IPS DF 19.7 (cell line): Measurements from ENCODE around the gene ADAMTS17.
A peak's percentile ranks its signal among the peaks of the same experiment; 100 is the strongest.
"Not testable (repeated sequence)": the region's sequence is repeated elsewhere in the genome, so short reads cannot be mapped to it uniquely, and the experiment has no call there.

ENCODE experiments used
- DNase-seq: peaks from one replicate; pipeline ENCODE4 v3.0.0-alpha.2; 2013; ENCODE audit warnings: low read depth, low spot score

The ADAMTS17 gene

DNA sequence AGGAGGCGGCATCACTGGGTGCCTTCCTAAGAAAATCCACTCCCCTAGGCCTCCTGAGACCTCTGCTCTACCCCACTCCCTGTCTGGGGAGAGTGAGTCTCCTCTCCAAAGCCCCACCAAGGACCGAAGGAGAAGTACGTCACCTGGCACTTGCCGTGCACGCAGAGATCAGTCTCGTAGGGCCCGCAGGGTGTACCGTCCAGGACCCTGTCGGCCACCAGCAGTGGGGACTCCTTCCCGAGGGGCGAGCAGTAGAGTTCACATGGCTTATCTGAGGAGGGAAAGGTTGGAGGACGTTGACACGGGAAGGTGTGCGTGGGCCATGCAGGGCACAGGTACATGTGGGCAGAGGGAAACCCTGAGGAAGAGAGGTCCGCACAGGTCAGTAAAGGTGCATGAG is 232.9 kb downstream of the ADAMTS17 start:
- no peak for DNase-seq

DNA sequence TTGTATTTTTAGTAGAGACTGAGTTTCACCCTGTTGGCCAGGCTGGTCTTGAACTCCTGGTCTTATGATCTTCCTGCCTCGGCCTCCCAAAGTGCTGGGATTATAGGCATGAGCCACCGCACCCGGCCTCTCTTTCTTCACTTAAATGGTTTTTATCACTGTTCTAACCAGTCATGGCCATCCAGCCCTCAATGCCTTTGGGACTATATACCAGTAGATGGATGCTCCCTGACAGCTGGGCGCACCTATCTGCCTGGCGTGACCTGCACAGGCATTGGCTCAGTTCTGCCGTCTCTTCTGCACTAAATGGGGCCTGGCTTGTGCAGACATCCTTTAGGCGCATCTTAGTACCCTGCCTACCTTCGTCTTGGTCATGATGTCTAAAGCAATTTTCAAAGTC is 233.4 kb downstream of the ADAMTS17 start:
- no peak for DNase-seq

DNA sequence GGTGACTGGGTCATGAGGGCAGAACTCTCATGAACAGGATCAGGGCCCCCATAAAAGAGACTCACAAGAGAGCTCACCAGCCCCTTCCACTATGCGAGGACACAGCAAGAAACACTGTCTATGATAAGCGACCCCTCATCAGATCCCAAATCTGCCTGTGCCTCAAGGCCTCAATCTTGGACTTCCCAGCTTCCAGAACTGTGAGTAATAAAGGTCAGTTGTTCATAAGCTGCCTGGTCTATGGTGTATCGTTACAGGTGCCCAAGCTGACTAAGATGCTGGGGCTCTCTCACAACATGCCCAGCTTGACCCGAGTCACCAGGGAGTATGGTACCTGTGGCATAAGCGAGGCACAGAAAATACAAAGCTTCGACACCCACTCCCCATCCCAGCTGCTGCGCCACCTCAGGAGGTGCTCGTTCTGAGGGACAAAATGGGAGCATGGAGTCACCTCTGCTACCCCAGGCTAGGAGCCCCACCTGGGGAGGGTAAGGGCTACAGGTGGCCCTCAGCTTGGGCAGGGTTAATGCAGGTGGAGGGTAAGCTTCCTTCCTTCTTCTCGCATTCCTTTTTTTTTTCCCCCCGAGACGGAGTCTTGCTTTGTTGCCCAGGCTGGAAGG is 234.1 kb downstream of the ADAMTS17 start:
- DNase-seq, result no peak

DNA sequence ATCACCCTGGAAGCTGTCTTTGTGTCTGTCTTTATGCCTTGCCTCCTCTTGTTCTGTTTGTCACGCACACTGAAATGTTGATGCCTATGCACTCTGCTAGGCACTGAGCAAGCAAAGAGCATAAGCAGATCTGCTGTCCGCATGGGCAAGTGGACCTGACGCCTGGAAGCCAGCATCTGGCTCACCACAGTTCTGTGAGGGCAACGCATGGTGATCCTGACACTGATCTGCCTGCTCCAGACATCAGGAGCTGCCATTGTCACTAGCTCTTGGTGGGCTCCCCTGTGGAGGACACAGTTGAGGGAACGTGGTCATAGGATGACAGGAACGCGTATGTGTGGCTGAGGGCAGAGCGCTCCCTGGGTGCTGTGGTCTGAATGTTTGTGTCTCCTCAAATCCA is 234.6 kb downstream of the ADAMTS17 start:
- no peak for DNase-seq

DNA sequence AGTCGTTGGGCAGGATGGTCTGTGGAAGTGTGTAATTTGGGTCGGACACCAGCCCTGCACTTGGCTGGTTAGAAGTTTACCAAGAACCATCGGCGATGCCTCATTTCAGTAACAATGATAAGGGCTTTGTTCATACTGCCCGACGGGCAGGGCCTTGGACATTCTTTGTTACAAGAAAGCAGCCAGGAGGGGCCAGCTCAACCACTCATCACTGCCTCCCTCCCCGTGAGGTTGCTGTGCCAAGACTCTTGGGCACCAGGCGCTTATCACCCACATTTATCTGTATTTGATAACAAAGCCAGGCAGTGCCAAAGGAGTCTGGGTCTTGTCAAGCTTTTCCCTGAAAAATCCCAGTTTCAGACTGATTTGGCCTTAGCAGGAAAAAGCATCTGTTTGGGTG is 235.0 kb downstream of the ADAMTS17 start:
- DNase-seq, result no peak

DNA sequence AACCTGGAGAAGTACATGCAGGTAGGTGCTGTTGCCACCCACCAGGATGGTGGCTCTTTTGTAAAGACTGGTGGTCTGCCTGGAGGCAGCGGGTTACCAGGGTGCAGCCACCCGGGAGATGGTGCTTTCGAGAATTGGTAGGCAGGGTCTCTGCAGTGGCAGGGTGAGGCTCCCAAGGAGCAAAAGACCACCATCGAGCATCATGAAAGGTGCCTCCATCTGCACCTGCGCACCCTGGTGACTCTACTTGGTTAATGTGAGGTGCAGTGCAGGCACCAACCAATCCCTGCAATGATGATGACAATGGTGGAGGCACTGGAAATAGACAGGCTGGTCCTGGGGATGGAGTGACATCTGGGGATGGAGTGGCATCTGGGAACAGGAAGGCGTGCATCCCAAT is 236.7 kb downstream of the ADAMTS17 start:
- no peak for DNase-seq

DNA sequence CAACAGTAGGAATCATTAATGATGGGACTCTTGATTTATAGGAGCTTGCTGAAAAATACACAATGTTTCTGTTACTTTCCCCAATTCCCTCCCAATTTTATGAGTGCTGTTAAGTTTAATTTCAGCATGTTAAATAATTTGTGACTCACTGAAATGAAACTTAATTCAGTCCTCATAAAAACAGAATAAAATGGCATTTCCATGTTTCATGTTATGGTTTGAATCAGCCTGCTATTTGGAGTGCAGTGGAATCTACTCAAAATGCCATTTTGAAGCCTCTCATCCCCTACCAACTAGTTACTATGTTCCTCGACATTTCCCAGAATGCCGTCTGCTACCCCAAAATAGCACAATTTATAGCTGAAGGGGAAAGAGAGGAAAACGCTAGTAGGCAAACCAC is 237.5 kb downstream of the ADAMTS17 start:
- no peak for DNase-seq

DNA sequence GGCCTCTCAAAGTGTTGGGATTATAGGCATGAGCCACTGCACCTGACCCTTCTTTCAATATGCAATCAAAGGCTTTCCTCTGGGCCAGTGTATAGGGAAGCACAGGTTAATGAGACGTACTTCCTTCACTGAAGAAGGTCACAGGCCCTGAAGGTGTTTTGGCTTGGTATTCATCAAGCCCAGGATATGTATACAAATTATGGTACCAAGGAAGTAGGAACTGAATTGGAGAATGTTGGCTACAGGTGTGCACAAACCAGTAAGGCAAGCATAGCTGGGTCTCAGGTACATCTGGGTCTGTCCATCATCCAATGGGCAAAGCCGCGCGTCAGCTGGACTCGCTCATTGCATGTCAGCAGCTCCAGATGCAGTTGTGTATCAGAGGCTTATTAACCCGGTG is 237.9 kb downstream of the ADAMTS17 start:
- DNase-seq, result no peak

DNA sequence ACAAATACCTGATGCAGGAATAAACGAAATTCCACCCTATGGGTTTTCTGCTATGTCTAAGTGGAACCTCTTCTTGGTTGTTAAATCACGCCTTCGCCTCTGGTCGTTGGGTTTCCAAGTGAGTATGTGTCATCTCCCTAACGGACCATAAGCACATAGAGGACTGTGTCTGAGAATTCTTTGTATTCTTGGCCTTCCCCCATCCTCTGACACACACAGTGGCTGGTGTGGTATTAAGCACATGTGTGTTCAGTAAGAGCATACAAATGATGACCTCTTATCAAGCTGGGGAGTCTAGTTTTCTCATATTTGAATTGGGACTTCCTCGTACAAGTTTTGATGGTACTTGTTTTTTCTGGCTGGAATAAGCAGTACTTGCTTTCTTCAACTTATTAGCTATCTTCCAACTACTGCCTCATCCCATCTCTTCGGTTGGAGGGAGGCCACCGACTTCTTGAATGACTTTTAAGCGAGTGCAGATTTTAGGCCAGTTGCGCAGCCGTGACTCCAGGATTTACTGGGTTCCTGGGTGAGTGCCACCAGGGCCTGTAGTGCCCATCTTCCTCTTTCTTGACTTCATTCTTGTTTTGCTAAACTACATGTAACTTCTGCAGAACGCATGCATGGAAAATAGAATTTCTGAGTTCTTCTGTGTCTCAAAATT is 240.2 kb downstream of the ADAMTS17 start:
- no peak for DNase-seq

DNA sequence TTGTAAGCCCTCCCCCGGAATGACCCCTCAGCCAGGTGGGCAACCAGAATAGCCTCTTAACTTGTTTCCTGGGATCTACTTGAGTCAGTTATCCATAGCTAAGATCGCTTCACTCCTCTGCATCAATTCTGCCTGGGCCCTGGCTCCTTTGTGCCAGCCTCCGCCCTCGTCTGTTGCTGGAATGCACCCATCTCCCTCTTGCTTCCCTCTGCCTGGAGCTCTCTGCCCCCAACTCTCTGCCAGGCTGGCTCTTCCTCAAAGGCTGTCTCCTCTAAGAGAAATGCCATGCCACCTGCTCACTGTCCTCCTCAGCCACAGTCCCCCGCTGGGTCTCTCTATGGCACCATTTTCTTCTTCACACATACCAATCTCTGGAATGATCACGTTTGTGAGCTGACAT is 240.8 kb downstream of the ADAMTS17 start:
- DNase-seq, result no peak

DNA sequence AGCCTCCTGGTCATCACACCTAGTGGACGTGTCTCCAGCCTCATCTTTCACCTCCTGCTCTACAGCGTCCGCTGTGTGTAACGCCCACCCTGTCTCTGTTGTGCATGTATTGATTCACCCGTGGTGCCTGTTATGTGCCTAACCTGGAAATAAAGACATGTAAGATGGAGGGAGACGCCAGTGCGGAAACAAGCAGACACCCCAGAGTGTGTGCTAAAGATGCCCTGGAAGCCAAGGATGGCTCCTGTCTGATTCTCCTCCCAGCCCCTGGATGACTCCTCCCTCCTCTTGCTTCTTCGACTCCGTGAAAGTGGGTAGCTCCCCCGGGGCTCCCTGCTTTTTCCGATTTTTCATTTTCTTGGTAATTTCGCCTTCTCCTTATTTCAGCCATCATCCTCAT is 241.8 kb downstream of the ADAMTS17 start:
- no peak for DNase-seq

DNA sequence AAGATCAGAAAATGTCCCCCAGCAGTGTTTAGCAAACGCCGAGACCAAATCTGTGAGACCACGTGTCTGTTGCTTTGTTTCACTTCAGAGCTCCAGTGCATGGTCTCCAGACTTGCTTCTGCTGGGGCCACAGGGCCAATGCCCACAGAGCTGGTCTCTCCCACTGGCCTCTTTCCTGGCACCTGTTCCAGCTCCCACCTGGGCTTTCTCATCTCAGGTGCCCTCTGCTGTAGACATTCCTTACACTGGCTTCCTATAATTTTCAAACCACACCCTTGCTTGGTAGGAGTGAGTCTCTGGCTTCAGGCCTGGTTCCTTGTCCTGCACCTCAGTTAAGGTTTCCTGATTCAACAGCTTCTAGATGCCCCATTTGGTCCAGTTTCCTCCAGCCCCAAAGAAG is 243.1 kb downstream of the ADAMTS17 start:
- DNase-seq, result no peak

DNA sequence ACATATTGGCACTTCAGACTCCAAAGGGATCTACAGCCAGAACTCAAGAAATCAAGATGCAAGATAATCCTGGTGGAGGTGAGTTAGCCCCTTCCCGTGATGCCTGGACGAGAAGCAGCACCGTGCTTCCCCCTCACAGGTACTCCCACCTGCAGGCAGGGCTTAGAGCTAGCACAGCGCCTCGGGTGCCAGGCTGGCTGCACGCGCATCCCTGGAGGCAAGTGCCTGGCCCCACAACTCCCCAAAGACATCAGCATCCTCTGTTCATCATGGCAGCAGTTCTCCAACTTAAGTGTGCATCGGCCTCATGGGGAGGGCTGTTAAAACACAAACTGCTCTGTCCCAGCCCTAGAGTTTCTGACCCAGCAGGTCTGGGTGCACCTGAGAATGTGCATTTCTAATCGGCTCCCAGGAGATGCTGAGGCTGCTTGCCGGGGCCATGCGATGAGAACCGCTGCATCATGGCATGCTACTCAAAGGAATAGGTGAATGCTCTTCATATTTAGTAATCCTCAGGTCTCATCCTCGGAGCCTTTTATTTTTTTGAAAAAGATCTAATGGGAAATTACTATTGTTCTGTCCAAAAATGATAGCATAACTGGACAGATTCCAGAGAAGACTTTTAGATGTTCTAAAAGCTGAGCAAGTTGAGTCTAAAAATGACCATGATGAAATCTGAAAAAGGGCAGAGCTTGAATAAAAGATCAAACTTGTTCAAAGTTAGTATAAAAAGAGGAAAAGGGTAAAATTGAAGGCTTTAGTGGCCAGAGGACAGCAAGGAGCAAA is 244.2 kb downstream of the ADAMTS17 start:
- DNase-seq, result no peak

DNA sequence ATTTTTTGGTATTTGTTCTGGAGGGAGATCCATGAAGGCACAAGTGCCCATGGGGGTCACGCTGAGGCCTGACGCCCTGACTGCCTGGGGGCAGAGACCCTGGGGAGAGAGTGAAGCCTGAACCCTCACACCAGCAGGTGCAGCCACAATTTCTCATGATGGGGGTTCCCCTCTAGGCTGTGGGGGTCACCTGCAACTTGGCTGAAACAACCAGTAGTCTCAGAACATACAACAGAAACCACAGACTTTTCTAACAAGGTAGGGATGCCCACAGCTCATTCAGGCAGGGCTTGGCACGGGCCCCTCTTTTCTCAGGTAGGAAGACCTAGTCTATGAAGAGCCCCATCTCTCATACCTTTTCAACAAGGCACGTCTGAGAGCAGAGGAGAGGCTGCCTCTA is 245.1 kb downstream of the ADAMTS17 start:
- DNase-seq, result no peak

DNA sequence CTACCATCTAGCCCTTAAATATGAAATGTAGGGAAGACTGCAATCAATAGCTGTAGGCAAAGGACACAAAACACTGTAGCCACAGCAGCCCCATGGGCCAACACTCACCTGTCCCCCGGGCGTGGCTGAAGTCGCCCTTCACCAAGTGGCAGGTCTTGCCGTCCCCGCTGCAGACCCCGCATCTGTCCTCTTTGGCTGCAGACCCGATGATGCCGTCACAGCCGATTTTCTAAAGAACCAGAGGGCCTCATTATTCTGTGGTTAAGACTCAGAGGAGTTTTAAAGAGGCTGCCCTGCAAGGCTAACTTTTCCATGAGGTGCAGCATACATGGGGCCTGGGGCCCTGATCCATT is 245.6 kb downstream of the ADAMTS17 start:
- no peak for DNase-seq

DNA sequence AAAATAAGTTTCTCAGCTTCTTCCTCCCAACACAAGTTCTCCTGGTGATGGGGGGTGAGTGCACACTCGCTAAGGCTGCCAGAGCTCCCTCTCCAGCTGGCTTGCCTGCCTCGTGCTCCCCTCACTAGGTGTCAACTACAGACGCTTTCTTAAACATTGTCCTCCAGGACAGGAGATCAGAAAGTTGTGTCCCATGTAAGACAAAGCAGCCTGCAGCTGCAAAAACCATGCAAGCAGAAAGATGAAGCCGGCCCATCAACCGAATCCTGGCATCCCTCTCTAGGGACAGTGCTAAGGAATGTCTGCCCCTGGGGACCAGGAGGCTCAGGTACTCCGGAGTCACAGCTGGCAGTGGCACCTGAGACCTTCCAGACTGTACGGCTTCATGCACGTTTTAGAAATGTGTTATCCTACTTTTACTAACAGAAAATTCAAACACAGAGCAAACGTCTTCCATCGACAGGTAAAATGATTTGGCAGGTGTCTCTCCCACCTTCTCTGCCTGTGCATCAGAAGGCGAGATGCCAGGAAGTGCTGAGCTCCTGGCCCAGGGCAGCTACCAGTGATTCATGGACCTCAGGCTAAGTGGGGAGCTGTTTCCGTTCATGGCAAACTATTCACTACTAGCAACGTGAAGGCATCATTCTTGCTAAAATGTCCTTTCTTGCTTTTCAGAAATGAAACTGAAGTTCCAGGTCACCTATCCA is 246.1 kb downstream of the ADAMTS17 start:
- no peak for DNase-seq

DNA sequence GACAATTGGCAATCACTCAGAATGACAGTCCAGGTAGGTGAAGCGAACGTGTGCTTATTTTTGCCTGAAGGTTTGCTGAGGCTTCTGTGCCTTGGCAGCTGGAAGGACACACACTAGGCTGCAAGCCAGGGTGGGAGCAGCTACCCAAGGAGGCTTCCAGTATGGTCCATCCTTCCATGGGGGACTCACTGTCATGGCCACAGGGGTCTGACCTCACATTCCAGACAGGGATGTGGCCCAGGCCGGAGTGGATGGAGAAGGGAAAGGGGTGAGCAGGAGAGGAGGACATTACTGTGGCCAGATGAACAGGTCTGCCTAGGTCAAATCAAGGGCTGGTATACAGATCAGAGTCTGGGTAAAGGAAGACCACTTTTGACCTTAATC is 247.7 kb downstream of the ADAMTS17 start:
- no peak for DNase-seq

DNA sequence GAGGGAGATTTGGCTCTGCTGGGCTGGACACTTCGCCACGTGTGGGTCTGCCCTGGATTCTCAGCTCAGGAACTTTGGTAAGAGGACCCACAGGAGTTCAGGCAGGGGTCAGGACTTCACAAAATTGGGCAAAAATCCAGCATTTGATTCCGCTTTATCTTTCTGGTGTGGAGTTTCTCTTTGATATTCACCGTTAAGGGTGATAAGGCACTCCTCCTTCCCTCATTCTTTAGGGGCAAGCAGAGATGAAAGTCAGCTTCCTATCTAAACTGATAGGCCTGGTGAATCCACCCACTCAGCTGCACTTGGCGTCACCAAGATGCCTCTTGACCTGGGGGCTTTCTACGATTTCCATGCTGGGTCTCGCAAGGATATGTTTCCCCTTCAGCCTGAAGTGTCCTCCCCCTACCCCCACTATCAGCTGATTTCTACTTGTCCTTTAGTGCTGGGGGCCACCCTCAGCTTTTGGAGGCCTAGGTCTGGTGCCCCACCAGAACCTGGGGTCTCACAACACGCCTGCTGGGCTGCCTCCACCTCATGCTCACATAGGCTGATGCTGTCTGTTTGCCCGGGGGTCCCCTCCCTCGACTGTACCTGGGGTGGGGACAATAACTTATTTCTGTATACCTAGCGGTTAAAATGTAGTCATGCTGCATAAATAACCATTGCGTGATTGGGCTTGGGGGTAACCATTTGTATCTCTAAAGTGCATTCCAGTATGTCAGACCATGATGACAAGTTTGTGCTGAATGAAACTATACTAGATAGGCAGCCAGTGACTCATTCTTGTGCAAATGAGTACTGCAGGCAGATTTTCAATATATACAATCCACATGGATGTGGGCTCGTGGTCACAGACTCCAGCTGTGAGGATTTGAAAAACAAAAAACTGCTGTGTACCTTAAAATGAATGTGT is 248.3 kb downstream of the ADAMTS17 start:
- DNase-seq, result no peak

DNA sequence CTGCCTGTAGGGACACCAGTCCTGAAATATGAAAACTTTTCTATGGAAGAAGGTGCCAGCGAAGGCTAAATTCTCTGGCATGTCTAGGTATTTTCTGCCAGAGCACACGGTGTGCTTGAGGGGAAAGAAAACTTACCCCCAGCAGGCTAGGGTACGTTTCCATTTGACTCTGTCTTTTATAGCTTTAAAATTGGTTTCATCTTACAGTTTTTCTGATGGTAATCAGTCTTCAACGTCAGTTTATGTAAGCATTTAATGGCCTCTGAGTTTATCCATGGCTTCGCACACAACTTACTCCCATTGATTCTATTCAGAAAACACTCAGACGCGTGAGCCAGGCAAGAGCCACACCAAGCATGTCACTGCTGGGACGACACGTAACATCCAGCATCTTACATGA is 249.7 kb downstream of the ADAMTS17 start:
- no peak for DNase-seq

DNA sequence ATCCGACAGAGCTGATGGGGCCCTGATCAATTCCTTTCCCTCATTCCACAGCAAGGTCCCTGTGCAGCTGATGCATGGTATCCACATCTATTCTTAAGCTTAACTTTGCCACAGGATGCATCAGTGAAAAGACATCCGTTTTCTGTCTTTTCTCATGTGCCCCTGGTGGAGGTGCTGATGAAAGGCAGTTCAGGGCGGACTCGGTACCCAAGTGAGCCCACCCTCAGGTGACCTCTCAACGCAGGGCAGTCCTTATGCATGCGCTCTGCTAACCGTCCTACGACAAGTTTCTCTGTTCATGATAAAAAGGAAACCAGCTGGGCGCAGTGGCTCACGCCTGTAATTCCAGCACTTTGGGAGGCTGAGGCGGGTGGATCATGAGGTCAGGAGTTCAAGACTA is 251.4 kb downstream of the ADAMTS17 start:
- peak; percentile 20 for DNase-seq

DNA sequence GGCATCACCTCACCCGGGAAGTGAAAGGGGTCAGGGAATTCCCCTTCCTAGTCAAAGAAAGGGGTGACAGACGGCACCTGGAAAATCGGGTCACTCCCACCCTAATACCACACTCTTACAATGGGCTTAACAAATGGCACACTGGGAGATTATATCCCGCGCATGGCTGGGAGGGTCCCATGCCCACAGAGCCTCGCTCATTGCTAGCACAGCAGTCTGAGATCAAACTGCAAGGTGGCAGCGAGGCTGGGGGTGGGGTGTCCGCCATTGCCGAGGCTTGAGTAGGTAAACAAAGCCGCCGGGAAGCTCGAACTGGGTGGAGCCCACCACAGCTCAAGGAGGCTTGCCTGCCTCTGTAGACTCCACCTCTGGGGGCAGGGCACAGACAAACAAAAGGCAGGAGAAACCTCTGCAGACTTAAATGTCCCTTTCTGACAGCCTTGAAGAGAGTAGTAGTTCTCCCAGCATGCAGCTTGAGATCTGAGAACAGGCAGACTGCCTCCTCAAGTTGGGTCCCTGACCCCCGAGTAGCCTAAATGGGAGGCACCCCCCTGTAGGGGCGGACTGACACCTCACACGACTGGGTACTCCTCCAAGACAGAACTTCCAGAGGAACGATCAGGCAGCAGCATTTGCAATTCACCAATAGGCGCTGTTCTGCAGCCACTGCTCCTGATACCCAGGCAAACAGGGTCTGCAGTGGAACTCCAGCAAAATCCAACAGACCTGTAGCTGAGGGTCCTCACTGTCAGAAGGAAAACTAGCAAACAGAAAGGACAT is 257.5 kb downstream of the ADAMTS17 start:
- DNase-seq, result not testable (repeated sequence)
